GM15510 (cell line): ENCODE measurements around the gene STEAP3.

Experiments
- POLR2A ChIP-seq: IDR thresholded peaks from 3 replicates; pipeline ENCODE4 v1.6.1; 2011; ENCODE audit warnings: borderline replicate concordance; ENCODE audit not compliant: insufficient read length; ENCODE audit errors: extremely low read depth

The STEAP3 gene

DNA sequence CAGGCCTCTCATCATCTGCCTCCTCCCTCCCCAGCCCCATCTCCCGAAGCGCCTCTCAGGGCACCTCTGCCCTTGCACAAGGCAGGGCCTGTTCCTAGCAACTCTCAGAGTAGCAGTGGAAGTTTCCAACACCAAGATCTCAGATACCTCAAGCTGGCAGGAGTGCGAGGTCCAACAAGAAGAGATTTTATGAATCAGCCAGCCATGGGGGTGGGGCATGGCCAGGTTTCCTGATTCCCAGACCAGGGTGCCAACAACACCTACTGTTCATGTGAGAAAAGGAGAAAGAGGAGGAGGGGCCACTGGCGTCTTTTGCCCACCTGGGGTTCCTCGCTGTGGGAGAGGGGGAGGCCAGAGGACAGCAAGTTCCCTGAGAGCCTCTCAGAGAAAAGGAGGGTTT, 6.6 kb upstream of the STEAP3 start:
- TF ChIP-seq POLR2A, result no peak

- no peak for TF ChIP-seq POLR2A
Measured at GRCh38 chr2:119218478-119219064, 5.1 kb upstream of the STEAP3 start.

DNA sequence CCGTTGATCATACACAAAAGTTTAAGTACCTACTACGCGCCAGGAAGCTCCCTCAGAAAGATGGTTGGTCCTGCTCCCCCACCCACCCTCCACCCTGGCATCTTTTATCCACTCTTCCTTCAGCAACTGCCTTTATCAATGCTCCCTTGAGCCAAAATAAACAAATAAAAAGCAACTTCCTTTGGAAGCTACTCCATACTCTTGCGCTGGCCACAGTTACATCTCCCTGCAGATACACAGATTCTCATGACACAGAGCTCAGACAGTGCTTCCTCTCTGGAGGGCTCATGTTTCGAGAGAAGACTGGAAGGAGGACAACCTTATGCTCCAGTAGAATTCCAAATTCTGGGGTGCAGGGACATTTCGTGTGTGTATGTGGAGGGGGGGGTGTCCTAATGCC, 3.8 kb upstream of the STEAP3 start:
- TF ChIP-seq POLR2A, result no peak

DNA sequence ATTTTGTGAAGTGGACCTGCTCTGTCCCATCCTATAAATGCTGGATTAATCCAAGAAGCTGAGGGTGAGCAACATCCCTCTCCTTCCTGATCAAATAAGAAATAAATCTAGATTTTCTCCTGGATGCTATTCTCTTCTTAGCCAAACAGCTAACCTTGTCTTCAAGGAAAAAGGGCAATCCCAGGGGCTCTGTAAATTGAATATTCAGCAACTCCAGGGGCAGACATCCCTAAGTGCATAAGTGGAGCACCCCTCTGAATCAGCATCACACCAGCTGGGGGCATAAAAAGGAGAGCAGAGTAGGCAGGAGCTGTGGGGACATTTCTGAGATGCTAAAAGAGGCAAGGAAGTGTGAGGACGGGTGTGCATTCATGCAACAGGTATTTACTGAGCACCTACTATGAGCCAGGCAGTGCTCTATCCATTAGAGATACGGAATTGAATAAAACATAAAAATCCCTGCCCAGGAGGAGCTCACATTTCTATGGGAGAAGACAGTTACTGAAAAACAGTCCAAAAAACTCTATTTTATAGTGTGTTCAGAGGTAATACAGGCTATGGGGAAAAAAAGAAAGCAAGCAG, 2.8 kb upstream of the STEAP3 start:
- no peak for TF ChIP-seq POLR2A

DNA sequence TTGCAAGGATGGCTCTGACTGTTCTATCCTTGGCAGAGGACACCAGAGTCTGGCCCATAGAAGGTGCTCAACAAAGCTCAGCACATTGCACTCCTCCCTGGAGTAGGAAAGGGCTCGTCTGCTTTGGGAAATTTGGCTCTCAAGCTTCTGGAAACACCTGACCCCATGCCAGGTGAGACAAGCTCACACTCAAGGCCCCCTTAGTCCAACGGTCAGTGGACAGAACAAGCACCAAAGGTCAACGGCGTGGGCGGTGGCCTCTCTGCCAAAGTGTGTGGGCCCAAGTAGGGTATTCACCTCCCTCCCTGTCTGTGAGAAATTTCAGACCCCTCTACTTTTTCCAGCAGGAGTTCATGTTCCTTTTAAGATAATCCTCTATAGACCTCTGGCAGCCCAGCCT, 2.0 kb upstream of the STEAP3 start:
- no peak for TF ChIP-seq POLR2A

- no peak for TF ChIP-seq POLR2A
Measured at GRCh38 chr2:119222213-119222612, 1.4 kb upstream of the STEAP3 start.

DNA sequence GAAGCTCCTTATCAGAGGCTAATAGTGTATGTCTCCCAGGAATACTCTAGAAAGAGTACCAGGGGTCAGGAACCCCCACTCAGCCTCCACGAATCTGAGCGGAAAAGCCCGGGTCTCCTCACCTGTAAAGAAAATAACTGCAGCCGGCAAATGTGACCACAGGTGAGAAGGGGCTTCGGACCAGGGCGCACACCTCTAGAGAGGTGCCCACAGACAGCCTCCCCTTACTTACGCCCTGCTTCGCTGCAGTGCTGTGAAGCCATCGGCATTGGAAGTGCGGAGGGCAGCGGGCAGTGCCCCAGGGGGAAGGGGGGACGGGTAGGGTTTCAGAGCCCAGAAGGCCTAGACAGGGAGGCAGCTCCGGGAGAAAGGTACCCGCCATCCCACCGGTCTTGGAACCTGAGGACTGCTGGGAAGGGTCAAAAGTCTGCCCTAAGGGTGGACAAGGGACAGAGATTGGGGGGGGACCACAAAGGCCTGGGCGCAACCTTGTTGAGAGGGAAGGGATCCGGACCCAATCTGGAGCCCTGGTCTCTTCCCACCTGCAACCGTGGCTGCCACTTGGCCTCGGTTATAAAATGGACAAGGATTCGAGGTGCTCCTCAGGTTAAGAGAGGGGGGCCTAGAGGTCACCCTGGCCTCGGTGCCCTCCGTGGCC, 642 bp upstream of the STEAP3 start:
- no peak for TF ChIP-seq POLR2A

- TF ChIP-seq POLR2A, result no peak
Measured at GRCh38 chr2:119224391-119225104, 914 bp downstream of the STEAP3 start.

DNA sequence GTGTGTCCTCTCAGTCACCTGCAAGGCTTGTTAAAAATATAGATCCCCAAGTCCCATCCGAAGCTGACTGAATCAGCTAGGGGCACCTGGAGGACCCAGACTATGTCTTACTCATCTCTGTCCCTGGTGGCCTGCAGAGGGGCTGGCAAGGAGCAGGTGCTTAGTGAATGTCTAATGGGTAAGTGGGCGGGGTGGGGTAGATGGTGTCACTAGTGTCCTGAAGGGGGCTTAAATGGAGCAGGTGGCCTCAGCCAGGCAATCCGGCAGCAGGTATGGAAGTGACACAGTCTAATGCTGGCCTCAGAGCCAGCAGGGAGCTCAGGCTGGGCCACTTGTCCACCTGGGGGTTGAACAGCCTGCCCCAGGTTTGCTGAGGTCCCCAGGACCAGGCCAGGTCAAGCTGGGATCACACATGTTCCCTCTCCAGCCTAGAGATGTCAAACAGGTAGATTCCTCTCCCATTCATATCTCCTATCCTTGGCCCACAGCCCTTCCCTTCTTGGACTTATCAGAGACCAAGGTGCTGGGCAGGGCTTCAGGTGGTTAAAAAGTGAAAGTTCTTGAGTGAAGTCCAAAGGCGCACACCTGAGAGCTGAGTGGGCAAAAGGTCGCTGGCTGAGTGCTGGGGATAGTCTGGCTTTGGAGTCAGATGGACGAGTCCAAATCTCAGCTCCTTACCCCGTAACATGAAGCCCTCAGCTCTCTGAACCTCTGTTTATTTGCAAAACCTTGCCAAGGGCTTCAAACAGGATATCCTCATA, 1.7 kb downstream of the STEAP3 start:
- no peak for TF ChIP-seq POLR2A

DNA sequence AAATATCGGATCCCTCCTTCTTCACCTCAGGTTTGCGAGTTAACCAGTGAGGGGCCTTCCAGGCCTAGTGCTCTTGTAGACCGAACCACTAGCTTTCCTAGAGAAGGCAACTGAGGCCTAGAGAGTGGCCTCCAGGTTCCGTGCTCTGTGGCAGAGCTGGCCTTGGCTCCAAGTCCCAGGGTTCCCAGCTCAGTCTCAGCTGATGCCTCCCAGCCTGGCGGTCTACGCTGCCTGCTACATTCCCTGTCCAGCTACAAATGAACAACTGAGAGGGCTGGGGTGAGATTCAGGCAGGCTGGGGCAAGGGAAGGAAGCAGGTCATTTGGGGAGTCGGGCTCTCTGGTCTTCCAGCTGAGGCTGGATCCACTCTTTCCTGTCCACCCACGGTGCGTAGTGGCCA, 2.3 kb downstream of the STEAP3 start:
- no peak for TF ChIP-seq POLR2A

GRCh38 chr2:119227346-119227745, 3.7 kb downstream of the STEAP3 start:
- no peak for TF ChIP-seq POLR2A

DNA sequence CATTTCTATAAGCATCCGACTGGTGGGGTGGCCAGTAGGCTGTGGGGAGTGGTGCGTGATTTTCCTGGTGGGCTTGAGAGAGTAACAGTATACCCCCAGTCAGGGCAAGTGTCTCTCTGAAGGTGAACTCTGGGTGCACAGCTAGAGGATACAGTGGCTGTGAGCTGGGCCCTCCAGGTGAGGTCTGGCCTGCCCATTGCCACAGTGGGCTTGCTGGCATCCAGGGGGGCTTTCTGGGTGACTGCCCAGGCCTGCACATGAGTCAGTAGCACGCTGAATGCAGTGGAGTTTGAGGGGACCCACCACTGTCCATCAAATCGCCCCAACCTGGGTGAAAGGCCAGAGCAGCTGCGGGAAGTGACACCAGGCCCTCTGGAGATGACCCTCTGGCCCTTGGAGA, 4.5 kb downstream of the STEAP3 start:
- TF ChIP-seq POLR2A, result no peak

DNA sequence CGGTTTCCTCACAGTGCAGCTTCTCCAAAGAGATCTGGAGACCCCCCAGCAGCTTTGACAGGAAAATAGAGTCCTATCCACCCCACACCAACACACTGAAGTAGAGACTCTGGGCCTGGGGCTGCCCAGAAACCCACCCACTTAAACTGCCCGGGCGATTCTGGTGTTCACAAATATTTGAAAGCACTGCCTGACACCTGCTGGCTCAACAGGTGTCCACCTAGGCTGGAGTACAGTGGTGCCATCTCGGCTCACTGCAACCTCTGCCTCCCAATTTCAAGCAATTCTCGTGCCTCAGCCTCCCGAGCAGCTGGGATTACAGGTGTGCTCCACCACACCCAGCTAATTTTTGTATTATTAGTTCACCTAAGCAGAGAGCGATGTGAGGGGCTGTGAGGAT, 5.3 kb downstream of the STEAP3 start:
- no peak for TF ChIP-seq POLR2A

- TF ChIP-seq POLR2A, result no peak
Measured at GRCh38 chr2:119229716-119230115, 6.1 kb downstream of the STEAP3 start.
